Measurements from ENCODE around the gene LEKR1.
"Not testable (repeated sequence)": the region's sequence is repeated elsewhere in the genome, so short reads cannot be mapped to it uniquely, and the experiment has no call there.

DNA sequence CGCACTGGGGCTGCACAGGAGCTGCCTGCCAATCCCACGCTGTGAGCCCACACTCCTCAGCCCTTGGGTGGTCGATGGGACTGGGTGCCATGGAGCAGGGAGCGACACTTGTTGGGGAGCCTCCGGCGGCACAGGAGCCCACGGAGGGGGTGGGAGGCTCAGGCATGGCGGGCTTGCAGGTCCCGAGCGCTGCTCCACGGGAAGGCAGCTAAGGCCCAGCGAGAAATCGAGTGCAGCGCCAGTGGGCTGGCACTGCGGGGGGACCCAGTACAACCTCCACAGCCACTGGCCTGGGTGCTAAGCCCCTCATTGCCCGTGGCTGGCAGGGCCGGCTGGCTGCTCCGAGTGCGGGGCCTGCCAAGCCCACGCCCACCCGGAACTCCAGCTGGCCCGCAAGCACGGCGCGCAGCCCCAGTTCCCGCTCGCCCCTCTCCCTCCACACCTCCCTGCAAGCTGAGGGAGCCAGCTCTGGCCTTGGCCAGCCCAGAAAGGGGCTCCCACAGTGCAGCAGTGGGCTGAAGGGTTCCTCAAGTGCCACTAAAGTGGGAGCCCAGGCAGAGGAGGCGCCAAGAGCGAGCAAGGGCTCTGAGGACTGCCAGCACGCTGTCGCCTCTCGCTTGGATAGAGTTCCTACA is 3.4 kb upstream of the LEKR1 start:
- TF ChIP-seq, protein P1, sequence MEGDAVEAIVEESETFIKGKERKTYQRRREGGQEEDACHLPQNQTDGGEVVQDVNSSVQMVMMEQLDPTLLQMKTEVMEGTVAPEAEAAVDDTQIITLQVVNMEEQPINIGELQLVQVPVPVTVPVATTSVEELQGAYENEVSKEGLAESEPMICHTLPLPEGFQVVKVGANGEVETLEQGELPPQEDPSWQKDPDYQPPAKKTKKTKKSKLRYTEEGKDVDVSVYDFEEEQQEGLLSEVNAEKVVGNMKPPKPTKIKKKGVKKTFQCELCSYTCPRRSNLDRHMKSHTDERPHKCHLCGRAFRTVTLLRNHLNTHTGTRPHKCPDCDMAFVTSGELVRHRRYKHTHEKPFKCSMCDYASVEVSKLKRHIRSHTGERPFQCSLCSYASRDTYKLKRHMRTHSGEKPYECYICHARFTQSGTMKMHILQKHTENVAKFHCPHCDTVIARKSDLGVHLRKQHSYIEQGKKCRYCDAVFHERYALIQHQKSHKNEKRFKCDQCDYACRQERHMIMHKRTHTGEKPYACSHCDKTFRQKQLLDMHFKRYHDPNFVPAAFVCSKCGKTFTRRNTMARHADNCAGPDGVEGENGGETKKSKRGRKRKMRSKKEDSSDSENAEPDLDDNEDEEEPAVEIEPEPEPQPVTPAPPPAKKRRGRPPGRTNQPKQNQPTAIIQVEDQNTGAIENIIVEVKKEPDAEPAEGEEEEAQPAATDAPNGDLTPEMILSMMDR (IDR thresholded peaks at IDR 0.05) = not testable (repeated sequence)
- not testable (repeated sequence) for TF ChIP-seq EZH2 (IDR thresholded peaks at IDR 0.05; ENCODE audit: borderline replicate concordance, insufficient read depth, low read depth, low read length, poor library complexity, severe bottlenecking)
